ENCODE results near the gene RHBDL1.

RHBDL1 gene

DNA sequence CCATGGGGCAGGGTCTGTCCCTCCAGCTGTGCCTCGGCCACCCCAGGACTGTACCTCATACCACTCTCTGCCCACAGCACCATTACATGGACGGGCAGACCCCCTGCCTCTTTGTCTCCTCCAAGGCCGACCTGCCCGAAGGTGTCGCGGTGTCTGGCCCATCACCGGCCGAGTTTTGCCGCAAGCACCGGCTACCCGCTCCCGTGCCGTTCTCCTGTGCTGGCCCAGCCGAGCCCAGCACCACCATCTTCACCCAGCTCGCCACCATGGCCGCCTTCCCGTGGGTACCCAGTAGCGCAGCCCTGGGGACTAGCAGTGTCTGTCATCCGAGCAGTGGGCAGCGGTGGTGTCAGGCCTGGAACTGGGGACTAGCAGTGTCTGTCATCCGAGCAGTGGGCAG, 2.6 kb upstream of the RHBDL1 start:
- DNase-seq (ENCODE audit: low read depth in 3 of 3, low spot score in 1 of 3), result no peak

DNA sequence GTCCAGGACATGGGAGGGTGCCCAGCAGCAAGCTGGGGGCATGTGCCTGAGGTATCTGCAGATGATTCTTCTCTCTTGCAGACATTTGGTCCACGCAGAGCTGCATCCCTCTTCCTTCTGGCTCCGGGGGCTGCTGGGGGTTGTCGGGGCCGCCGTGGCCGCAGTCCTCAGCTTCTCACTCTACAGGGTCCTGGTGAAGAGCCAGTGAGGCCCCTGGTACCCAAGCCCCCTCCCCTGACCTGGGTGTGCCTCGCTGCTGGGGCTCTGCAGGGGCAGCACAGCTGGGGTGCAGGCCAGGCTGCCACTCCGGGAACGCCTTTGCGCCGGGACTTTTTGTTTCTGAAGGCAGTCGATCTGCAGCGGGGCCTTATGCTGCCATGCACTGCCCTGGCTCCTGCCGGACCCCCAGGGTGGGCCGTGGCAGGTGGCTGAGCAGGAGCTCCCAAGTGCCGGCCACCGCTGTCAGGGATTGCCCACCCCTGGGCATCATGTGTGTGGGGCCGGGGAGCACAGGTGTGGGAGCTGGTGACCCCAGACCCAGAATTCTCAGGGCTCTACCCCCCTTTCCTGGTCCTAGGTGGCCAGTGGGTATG, 2.0 kb upstream of the RHBDL1 start:
- DNase-seq (ENCODE audit: low read depth in 3 of 3, low spot score in 1 of 3), result no peak

DNA sequence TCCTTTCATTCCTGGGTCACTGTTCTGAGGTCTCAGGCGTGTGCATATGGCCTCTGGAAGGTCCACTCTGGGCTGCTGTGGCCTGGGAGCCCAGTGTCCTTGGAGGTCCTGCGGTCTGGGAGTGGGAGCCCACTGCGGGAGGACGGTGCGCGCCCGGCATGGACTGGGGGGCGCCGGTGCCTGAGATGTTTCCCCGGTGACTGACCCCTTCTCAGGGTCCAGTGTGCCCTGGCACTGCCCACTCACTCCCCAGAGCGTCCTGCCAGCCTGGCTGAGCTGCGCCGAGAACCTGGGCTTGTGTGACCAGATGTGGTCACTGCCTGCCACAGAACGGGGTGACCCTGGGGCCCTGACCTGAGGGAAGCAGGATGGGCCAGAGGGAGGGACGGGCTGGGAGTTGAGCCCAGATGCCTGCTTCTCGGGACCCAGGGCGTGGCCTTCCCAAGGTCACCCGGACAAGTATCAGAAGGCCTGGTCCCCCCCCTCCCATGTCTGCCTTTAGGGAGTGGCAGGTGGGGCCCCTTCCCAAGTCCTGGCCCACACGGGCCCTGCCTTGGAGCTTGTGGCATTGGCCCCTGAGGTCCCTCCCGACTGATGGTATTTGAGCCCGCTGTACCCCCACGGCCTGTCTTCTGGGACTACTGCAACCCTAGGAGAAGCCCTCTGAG, 1.1 kb upstream of the RHBDL1 start:
- no peak for DNase-seq (ENCODE audit: low read depth in 3 of 3, low spot score in 1 of 3)

DNA sequence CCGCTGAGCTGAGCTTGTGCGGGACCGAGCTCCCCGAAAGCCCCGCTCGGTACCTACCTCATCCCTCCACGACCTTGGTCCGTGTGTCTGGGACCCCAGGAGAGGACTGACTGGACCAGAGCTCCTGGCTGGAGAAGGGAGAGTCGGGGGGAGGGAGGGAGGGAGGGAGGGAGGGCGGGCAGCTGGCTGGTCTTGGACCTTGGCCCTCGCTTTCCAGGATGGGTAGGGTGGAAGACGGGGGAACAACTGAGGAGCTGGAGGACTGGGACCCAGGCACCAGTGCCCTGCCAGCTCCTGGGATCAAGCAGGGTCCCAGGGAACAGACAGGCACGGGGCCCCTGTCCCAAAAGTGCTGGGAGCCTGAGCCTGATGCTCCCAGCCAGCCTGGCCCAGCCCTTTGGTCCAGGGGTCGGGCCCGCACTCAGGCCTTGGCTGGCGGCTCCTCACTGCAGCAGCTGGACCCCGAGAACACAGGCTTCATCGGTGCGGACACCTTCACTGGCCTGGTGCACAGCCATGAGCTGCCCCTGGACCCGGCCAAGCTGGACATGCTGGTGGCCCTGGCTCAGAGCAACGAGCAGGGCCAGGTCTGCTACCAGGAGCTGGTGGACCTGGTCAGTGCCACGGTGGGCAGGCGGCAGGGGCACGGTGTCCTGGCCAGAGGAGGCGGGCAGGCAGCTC, 553 bp downstream of the RHBDL1 start:
- DNase-seq (ENCODE audit: low read depth in 3 of 3, low spot score in 1 of 3), result no peak

DNA sequence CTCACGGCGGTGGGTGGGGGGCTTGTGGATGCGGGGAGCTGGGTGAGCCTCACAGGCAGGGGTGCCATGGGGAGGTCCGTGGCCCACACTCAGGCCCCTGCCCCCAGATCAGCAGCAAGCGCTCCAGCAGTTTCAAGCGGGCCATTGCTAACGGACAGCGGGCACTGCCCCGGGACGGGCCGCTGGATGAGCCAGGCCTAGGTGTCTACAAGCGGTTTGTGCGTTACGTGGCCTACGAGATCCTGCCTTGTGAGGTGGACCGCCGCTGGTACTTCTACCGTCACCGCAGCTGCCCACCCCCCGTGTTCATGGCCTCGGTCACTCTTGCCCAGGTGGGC, 1.1 kb downstream of the RHBDL1 start:
- DNase-seq (ENCODE audit: low read depth in 3 of 3, low spot score in 1 of 3), result no peak

DNA sequence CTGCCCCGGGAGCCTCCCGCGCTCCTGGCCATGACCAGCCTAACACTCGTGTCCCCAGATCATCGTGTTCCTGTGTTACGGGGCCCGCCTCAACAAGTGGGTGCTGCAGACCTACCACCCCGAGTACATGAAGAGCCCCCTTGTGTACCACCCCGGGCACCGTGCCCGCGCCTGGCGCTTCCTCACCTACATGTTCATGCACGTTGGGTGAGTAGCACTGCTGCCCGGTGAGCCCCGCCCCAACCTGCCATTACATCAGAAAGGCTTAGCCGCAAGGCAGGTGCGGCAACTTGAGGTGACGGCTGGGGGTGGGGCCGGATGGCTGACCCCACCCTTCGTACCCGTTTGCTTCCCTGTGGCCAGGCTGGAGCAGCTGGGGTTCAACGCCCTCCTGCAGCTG, 1.4 kb downstream of the RHBDL1 start:
- no peak for DNase-seq (ENCODE audit: low read depth in 3 of 3, low spot score in 1 of 3)

DNA sequence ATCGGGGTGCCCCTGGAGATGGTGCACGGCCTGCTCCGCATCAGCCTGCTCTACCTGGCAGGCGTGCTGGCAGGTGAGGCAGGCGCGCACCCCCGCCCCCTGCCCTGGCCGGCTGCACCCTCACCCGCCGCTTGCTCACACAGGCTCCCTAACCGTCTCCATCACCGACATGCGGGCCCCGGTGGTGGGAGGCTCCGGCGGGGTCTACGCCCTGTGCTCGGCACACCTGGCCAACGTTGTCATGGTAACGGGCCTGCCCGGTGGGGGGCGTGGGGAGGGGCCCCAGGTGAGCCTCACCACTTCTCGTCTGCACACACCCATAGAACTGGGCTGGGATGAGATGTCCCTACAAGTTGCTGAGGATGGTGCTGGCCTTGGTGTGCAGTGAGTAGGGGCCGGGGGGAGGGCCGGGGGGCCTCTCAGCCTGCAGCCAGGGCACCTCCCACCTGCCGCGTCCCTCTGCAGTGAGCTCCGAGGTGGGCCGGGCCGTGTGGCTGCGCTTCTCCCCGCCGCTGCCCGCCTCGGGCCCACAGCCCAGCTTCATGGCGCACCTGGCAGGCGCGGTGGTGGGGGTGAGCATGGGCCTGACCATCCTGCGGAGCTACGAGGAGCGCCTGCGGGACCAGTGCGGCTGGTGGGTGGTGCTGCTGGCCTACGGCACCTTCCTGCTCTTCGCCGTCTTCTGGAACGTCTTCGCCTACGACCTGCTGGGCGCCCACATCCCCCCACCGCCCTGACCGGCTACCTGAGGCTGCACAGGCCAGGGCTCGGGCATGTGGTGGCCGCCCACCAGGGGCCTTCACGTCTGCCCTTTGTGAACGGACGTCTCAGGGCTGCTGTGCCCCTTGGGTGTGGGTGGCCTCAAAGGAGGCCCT, 2.1 kb downstream of the RHBDL1 start:
- no peak for DNase-seq (ENCODE audit: low read depth in 3 of 3, low spot score in 1 of 3)

DNA sequence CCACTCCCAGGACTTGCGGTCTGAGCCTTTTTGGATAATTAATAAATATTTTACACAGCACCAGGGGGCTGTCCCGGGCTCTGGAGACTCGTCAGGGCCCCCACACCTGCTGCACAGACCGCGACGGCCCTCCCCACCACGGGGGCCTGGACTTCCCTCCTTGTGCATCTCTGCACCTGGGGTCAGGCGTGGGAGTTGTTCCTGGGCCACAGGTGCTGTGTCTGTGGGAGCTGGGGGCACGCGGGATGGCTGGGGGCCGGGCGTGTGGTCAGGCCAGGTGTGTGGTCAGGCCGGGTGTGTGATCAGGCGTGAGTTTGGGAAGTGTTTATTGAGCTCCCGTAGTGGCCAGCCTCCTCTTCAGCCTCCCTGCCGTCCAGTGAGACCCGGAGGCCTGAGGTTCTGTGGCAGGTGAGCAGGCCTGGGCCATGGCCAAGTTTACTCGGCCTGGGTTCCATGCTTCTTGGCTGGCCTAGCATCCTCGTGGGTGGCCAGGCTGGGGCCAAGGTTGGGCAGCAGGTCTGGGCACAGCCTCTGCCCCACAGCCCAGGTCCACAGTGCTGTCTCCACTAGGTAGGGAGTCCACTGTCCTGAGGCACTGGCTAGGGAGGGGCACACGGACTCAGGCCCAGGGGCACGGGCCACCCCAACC, 2.9 kb downstream of the RHBDL1 start:
- DNase-seq (ENCODE audit: low read depth in 3 of 3, low spot score in 1 of 3), result no peak

DNA sequence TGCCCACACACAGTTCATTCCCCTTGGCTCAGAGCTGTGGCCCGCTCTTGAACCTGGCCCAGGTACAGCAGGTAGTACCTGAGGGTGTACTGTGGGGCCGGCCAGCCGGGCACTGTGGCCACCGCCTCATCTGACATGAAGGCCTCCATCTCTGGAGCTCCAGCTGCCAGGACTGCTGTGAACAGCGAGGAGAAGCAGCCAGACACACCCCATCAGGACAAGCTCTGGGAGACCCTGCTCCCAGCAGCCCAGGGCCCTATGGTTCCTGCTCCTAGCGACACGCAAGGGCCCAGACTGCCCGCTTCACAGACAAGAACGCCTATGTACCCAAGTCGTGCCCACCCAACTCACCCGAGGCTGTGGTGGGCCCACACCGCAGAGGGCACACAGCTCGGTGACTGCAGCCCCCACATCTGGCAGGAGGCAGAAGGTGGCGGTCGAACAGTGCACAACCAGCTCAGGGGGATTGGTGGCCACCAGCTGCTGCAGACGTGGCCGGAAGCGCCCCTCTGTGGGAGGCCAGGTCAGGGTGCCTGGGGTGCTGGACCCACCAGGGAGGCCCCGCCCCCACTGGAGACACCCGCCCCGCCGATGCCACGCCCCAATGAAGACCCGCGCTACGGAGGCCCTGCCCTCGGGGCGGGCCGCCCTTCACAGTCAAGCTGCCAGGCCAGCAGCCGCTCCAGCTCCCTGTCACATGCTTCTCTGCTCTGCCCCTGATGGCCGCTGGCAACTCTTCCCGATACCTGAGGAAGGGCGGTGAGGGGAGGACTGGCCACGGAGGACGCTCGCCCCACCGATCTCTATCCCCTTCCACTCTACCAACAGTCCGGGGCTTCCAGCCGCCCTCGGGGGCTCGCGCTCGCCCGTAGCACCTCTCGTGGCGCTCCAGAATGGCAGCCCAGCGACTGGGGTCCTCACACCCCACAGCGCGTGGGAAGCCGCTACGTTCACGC, 3.7 kb downstream of the RHBDL1 start:
- DNase-seq (ENCODE audit: low read depth in 3 of 3, low spot score in 1 of 3), result no peak

DNA sequence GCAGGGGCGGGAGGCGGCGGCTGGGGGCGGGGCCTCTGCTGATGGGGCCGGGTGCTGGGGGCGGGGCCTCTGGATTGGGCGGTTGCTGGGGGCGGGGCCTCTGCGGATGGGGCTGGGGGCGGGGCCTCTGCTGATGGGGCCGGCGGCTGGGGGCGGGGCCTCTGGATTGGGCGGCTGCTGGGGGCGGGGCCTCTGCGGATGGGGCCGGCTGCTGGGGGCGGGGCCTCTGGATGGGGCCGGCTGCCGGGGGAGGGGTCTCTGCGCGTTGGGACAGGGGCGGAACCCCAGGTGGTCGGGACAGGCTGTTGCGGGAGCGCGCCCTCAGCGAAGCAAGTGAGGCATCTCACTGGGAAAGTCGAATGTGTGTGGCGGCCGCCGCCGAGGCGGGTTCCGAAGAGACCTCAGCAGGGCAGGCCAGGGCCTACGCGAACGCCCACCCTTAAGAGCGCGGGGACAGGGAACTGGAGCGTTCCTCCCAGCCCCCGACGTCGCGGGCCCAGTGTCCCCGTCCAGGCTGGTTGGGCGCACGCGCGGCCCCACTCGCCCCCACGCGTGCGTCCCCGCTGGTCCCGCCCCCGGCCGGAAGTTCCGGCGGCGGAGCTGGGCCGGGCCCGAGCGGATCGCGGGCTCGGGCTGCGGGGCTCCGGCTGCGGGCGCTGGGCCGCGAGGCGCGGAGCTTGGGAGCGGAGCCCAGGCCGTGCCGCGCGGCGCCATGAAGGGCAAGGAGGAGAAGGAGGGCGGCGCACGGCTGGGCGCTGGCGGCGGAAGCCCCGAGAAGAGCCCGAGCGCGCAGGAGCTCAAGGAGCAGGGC, 4.5 kb downstream of the RHBDL1 start, which contains the start of gene STUB1:
TSS of gene STUB1 (plus strand) at position 597 of the 811 bp plus-strand sequence. CDS start at position 713, 116 bp downstream.
- DNase-seq (ENCODE audit: low read depth in 3 of 3, low spot score in 1 of 3), result peak; percentile 70 to 86 (median 78)

DNA sequence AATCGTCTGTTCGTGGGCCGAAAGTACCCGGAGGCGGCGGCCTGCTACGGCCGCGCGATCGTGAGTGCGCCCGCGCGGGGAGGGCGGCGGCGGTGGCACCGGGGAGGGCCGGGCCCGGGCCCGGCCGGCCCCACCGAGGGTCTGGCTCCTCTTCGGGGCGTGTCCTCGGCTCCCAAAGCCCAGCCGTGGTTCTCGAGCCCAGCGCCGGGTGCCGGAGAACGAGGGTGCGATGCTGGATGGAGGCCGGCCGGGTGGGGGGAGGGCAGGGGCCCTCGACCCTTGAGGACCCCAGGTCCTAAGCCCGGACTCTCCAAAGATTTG, 5.1 kb downstream of the RHBDL1 start:
- no peak for DNase-seq (ENCODE audit: low read depth in 3 of 3, low spot score in 1 of 3)

DNA sequence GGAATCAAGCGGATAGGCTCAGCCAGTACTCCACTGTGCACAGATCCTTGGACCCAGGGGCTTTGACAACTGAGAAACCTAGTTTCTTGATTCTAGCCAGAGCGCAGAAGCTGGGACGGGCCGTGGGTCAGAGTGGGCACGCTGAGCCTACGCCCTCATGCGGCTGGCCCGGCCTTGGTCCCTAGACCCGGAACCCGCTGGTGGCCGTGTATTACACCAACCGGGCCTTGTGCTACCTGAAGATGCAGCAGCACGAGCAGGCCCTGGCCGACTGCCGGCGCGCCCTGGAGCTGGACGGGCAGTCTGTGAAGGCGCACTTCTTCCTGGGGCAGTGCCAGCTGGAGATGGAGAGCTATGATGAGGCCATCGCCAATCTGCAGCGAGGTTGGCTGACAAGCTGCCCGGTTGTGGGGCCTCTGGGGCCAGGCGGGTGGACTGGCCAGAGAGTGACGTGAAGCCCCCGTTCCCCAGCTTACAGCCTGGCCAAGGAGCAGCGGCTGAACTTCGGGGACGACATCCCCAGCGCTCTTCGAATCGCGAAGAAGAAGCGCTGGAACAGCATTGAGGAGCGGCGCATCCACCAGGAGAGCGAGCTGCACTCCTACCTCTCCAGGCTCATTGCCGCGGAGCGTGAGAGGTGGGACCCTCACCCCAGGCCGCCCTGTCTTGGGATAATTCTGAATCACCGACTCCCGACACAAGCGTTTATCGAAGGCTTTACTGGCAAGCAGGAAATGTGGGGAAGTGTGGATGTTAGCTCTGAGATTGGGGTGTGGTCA, 5.7 kb downstream of the RHBDL1 start:
- no peak for DNase-seq (ENCODE audit: low read depth in 3 of 3, low spot score in 1 of 3)

DNA sequence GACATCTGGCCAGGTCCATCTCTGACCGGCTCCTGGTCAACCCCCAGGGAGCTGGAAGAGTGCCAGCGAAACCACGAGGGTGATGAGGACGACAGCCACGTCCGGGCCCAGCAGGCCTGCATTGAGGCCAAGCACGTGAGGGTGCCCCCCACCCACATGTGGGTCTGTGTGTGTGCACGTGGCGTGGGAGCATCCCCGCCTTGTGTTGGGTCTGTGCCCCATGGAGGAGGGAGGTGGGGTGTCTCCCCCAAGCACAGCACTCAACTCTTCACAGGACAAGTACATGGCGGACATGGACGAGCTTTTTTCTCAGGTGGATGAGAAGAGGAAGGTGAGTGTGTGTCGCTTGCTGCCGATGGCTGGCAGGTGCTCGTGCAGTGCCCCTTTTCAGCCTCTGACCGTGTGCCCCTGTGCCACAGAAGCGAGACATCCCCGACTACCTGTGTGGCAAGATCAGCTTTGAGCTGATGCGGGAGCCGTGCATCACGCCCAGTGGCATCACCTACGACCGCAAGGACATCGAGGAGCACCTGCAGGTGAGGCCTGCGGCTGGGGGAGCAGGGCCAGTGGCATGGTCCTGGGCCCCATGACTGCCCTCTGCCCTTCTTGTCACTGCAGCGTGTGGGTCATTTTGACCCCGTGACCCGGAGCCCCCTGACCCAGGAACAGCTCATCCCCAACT, 6.4 kb downstream of the RHBDL1 start:
- no peak for DNase-seq (ENCODE audit: low read depth in 3 of 3, low spot score in 1 of 3)

DNA sequence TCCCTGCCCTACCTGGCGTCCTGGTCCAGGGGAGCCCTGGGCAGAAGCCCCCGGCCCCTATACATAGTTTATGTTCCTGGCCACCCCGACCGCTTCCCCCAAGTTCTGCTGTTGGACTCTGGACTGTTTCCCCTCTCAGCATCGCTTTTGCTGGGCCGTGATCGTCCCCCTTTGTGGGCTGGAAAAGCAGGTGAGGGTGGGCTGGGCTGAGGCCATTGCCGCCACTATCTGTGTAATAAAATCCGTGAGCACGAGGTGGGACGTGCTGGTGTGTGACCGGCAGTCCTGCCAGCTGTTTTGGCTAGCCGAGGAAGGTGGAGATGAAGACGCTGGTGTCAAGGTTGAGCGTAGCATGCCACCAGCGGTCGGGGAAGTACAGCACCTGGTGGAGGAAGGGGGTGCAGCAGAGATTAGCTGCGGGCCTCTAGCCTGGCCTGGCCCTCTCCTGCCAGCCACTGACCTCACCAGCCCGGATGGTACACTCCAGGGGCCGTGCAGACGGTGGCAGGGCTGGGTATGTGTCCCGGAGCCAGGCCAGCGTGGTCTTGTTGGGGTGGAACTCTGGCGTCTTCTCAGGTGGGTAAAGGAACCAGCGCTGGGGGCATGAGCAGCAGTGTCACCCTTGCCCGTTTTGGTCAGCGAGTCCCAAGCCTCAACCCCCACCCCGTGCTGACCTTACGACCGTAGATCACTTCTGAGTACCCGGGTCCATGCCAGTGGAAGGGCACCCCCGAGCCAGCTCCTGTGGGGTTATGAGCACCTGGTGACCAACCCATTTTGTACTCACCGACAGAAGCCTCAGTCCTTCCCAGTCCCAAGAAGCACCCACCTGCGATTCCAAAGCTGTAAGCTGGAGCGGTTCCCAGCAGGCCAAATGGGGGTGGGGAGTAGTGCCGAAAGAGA, 7.3 kb downstream of the RHBDL1 start:
- no peak for DNase-seq (ENCODE audit: low read depth in 3 of 3, low spot score in 1 of 3)

DNA sequence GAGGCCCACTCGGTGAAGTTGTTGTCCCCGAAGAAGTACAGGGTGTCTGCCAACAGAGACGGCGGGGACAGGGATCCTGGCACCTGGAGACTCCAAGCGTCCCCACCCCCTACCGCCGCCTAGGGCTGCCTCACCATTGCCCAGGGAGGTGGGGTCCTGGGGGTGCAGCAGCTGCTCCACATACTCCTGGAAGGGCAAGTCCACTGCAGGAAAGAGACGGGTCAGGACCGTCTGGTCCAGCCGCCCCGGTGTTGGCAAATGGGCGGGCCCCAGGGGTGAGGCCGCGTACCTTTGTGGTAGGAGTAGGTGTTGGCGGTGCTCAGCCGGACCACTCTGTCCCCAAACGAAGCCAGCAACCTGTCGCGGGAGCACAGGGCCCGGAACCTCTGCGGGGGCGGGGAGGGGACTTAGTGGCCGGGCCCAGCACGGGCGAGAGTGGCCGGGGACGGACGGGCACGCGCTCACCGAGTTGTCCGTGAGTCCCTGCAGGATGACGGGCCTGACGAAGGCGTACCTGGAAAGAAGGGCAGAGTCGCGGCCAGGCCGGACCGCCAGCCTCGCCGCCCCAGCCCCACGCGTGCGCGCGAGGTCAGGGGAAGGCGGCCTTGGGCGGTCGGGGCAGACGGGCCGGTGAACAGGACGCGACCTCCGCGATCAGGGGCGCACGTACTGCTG, 8.1 kb downstream of the RHBDL1 start:
- no peak for DNase-seq (ENCODE audit: low read depth in 3 of 3, low spot score in 1 of 3)

DNA sequence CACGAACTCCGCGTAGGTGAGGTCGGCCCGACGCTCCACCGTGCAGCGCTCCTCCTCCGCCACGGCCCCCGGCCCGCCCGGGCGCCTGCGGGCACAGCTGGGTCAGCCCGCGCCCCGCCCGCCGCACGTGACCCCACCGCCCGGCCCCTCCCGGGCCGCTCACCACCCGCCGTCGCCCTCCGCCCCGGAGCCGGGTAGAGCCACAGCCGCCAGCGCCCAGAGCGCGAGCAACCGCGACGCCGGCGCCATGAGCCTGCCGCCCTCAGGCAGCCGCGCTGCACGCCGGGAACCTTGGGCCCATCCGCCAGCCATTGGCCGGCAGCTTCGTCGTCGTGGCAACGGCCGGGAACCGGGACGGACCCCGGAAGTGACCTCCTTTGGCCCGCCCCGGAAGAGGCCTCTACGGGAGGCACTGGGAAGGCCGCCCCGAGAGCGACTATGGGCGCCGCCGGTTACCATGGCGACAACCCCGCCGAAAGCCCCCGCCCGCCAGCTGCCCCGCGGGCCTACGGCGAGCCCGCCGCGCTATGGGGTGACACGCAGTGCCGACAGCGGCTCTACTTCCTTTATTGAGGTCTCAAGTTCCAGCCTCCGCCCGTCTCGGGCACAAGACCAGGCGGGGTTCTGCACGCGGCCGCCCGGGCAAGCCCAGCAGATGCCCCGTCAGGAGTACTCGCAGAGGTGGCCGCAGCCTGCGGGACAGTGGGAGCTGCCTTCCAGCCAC, 8.8 kb downstream of the RHBDL1 start, which contains the start of gene JMJD8:
TSS of gene JMJD8 (minus strand) at position 264 of the 724 bp plus-strand sequence. CDS start at position 249, 15 bp downstream.
- DNase-seq (ENCODE audit: low read depth in 3 of 3, low spot score in 1 of 3), result peak; percentile 89 to 97 (median 90)
